ENCODE data around the gene OR10H5. TPM values are rescaled to one million over a fixed set of nuclear protein-coding genes. Genes with fewer than 3 reads are reported as not detected.

Gene OR10H5
- total RNA-seq, 1 donor from 2014 or later = not detected

DNA sequence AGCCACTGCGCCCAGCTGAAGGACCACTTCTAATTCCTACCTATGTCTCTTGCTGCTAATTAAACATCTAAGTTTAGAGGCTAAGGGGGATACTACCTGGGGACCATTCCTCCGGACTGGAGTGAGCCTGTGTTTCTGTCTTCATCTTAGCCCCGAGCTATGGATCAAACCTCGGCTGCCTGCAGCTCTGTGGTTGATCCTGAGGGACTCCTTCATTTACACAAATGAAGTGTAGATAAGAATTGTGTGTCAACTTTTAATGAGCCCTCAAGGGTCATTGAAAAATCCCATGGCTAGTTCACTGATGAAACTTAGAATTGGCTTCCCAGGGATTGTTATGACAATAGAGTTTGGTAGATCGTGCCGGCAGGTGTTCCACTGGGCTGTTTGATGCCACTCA, 59.5 kb downstream of the OR10H5 start:
- intact Hi-C loops (cut with micrococcal nuclease) = no loop called here
- H3K36me3 Mint-ChIP-seq (ENCODE audit: low read depth) = no peaks in the 10 kb centered on the region
- peaks cover 39% of the 10 kb centered on the region for H3K27me3 Mint-ChIP-seq
- TF ChIP-seq, protein P1, sequence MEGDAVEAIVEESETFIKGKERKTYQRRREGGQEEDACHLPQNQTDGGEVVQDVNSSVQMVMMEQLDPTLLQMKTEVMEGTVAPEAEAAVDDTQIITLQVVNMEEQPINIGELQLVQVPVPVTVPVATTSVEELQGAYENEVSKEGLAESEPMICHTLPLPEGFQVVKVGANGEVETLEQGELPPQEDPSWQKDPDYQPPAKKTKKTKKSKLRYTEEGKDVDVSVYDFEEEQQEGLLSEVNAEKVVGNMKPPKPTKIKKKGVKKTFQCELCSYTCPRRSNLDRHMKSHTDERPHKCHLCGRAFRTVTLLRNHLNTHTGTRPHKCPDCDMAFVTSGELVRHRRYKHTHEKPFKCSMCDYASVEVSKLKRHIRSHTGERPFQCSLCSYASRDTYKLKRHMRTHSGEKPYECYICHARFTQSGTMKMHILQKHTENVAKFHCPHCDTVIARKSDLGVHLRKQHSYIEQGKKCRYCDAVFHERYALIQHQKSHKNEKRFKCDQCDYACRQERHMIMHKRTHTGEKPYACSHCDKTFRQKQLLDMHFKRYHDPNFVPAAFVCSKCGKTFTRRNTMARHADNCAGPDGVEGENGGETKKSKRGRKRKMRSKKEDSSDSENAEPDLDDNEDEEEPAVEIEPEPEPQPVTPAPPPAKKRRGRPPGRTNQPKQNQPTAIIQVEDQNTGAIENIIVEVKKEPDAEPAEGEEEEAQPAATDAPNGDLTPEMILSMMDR (IDR thresholded peaks at IDR 0.05) = no peak
- CTCF ChIA-PET = no interaction called here
- POLR2A ChIA-PET = no interaction called here
- ATAC-seq (ENCODE audit: low read depth) = no peak
- no peak overlapping the region for H3K27ac Mint-ChIP-seq
- H3K4me1 Mint-ChIP-seq = no peaks in the 10 kb centered on the region
- DNase-seq = no peak
- no peak overlapping the region for H3K4me3 Mint-ChIP-seq
- no peaks in the 10 kb centered on the region for H3K9me3 Mint-ChIP-seq

DNA sequence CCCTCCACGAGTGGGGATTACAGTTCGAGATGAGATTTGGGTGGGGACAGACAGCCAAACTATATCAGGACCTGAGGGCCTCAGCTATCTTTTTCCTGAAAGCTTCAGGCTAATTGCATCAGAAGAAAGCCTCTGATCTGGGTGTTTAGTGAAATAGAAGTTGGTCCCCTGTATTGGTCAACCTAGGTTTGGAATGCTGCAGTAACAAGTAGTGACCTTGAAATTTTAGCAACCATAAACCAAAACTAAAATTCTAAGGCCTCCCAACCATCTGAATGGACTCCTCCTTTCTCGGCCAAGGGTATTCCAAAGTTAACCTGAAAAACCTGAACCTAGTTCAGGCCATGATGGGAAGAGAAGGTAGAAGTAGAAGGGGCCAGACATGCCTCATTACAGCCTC, 62.9 kb downstream of the OR10H5 start:
- Mint-ChIP-seq H3K27ac (no peak overlapping the region), H3K4me1 (no peaks in the 10 kb centered on the region), H3K36me3 (ENCODE audit: low read depth) (no peaks in the 10 kb centered on the region), H3K9me3 (no peaks in the 10 kb centered on the region), H3K27me3 (peaks cover 25% of the 10 kb centered on the region), H3K4me3 (no peak overlapping the region)
- ATAC-seq (ENCODE audit: low read depth) = no peak
- intact Hi-C loops (cut with micrococcal nuclease) = no loop called here
- POLR2A ChIA-PET = no interaction called here
- TF ChIP-seq, protein P1 (IDR thresholded peaks at IDR 0.05) = no peak
- CTCF ChIA-PET = no interaction called here
- no peak for DNase-seq

Other genes with a start within 250 kb of the OR10H5 start
- gene CYP4F8, start 172.4 kb upstream of the OR10H5 start, total RNA-seq = not detected in 2 replicates
- gene CYP4F3, start 146.8 kb upstream of the OR10H5 start, total RNA-seq = not detected in 2 replicates
- gene CYP4F12, start 114.6 kb upstream of the OR10H5 start, total RNA-seq = not detected in 2 replicates
- not detected in 2 replicates for gene OR10H2, start 59.6 kb upstream of the OR10H5 start, total RNA-seq
- not detected in 2 replicates for gene OR10H3, start 49.7 kb upstream of the OR10H5 start, total RNA-seq
- 0.05 TPM in 1 of 2 replicates, not detected in the other for gene OR10H1, start 28.0 kb downstream of the OR10H5 start, total RNA-seq
- not detected in 2 replicates for gene CYP4F2, start 110.4 kb downstream of the OR10H5 start, total RNA-seq
- not detected in 2 replicates for gene CYP4F11, start 146.9 kb downstream of the OR10H5 start, total RNA-seq
- not detected in 2 replicates for gene OR10H4, start 161.3 kb downstream of the OR10H5 start, total RNA-seq